Measurements from ENCODE around the gene FBXO36.

- no peak for TF ChIP-seq POLR2AphosphoS5 (IDR thresholded peaks at IDR 0.05; ENCODE audit: low read depth)
- no peak for TF ChIP-seq EZH2 (IDR thresholded peaks at IDR 0.05; ENCODE audit: low read depth, unreplicated experiment)
- TF ChIP-seq CTCF (conservative IDR thresholded peaks at IDR 0.05; ENCODE audit: low read depth in 2 of 2) = no peak
Observed at GRCh38 chr2:229903037-229903436, 19.3 kb upstream of the FBXO36 start.
